Heart left ventricle (tissue), 16 donors: ENCODE results near the gene SFRP5. TPM values are rescaled to one million over a fixed set of nuclear protein-coding genes. Genes with fewer than 3 reads are reported as not detected.

Experiments used
- ATAC-seq, 4 donors: fragments of 200-7000 bp; cut with Tn5 transposase; one replicate each; pipeline ENCODE4 v1.9.1; 2020 to 2022; ENCODE audit warnings: moderate library complexity in 4 of 4, mild to moderate bottlenecking in 3 of 4, moderate number of reproducible peaks in 1 of 4
- DNase-seq, 5 donors: peaks; one replicate each; pipeline ENCODE4 v3.0.0-alpha.2; 2020
- H3K27ac ChIP-seq, 12 donors: fragments of 200-600 bp; sonication (generic) in 4 of 12; one replicate each; pipeline versions ENCODE4 v1.5.0 to v1.8.0; 2016 to 2022; ENCODE audit warnings: mild to moderate bottlenecking in 2 of 12
- H3K27me3 ChIP-seq, 9 donors: fragments of 200-600 bp; sonication (generic) in 2 of 9; one replicate each; pipeline versions ENCODE4 v1.5.1 to v1.8.0; 2016 to 2022; ENCODE audit warnings: mild to moderate bottlenecking in 3 of 9
- H3K36me3 ChIP-seq, 9 donors: fragments of 200-600 bp; sonication (generic) in 2 of 9; one replicate each; pipeline versions ENCODE4 v1.5.0 to v1.8.0; 2018 to 2022; ENCODE audit warnings: mild to moderate bottlenecking in 2 of 9
- H3K4me1 ChIP-seq, 12 donors: fragments of 200-600 bp; sonication (generic) in 4 of 12; one replicate each; pipeline versions ENCODE4 v1.5.0 to v1.8.0; 2016 to 2022; ENCODE audit warnings: mild to moderate bottlenecking in 3 of 12
- H3K4me3 ChIP-seq, 12 donors: fragments of 200-600 bp; sonication (generic) in 4 of 12; one replicate each; pipeline versions ENCODE4 v1.5.0 to v1.8.0; 2017 to 2022; ENCODE audit warnings: mild to moderate bottlenecking in 9 of 12, moderate library complexity in 4 of 12
- H3K9me3 ChIP-seq, 12 donors: fragments of 200-600 bp; sonication (generic) in 4 of 12; one replicate each; pipeline versions ENCODE4 v1.5.0 to v1.8.0; 2016 to 2022; ENCODE audit warnings: mild to moderate bottlenecking in 1 of 12
- POLR2A ChIP-seq, 2 donors: fragments of 450-650 bp; IDR thresholded peaks; one replicate each; pipeline ENCODE4 v1.6.1; 2017; ENCODE audit warnings: antibody characterized with exemption in 2 of 2, mild to moderate bottlenecking in 2 of 2, moderate library complexity in 2 of 2
- WGBS, 4 donors: extraction: QIAGEN DNeasy Blood & Tissue Kit in 2 of 4; methylation state at CpG; one replicate each; pipeline versions ENCODE4 v1.1.5 to v1.1.7; 2013 to 2018; 5-methylcytosine and 5-hydroxymethylcytosine counted together
- intact Hi-C, 10 donors: fragments of 100-400 bp; cut with DNase I; formaldehyde crosslinking; loops; one replicate each; pipeline versions ENCODE4 v1.11.1 to v1.14.2; 2022
- polyA plus RNA-seq, 2 donors: library from polyadenylated mRNA; stranded (reverse); fragments of 200-250 nt; gene quantifications; one replicate each; pipeline ENCODE4 v1.2.3, GENCODE V29; 2013
- total RNA-seq, 9 donors: library from RNA; depleted of rRNA in 2 of 9; stranded (reverse); fragments of >200 nt in 2 of 9; fragmentation: NEBNext Ultra II Directional in 3 of 9; extraction: Animal tissue kit (Norgen Biotek cat#: 25700) in 3 of 9; gene quantifications; one replicate each; pipeline versions ENCODE4 v1.1.0 to v1.2.4, GENCODE V29; 2016 to 2023
- TF ChIP-seq, protein P1 (sequence below), 12 donors: fragments of 200-600 bp; sonication (generic) in 4 of 12; IDR thresholded peaks; one replicate each; pipeline versions ENCODE4 v1.5.0 to v1.8.0; 2018 to 2022; ENCODE audit warnings: antibody characterized with exemption in 12 of 12, mild to moderate bottlenecking in 5 of 12
- donor health status: ischemic (EF 13 %, LVEDD 7.1; RV severe dilation, severe dysfunction).
- donor health status: healthy with polysubstance abuse.
- donor health status: DM: no; HTN: yes; CAD: no.
- donor health status: DM: no; HTN: no; CAD: no.
- donor health status: ischemic (EF 25% LVEDD 6.9; RV normal size, moderate dysfunction).
- donor health status: ischemic (EF 25% LVEDD 5.7; RV mildly dilated, moderate dysfunction).
- donor health status: healthy.
- donor health status: DM: yes; HTN: yes; CAD: no.
- donor health status: ischemic (EF 35%, LVEDD 5.7; RV mildly dilated, moderate dysfunction).
- donor health status: nonischemic (EF 11% LVEDD 7.7; RV severe dilation, severe dysfunction).
- donor health status: DM: yes; HTN: yes; CAD: no.
- donor health status: PGD.
- donor health status: ischemic (EF 29% LVEDD 5.4; RV normal size, mild dysfunction).
- donor health status: nonischemic (EF 23%, LVEDD 6.1; RV moderate dilation, normal function).

Gene SFRP5
- total and polyA plus RNA-seq, 11 donors: 0.12 to 3.7 (median 1.3) TPM

DNA sequence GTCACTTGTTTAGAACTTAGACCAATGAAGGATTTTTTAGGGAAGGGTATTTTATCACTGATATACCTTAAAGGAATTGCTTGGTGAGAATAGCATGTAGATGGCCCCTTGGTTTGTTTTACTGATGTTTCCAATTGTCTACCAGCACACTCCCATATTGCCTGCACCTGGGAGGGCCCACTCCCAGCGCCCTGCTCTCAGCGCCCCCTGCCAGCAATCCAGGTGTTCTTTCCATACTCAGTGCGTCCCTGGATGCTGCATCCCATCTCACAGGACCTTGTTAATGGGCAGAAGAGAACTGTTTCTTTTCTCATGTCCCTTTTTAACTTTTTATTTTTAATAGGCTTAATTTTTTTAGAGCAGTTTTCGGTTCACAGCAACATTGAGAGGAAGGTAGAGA is 24.1 kb upstream of the SFRP5 start:
- Histone ChIP-seq H3K27me3 (peaks cover 0 to 6% (median 0%) of the 10 kb centered on the region in 9 donors), H3K9me3 (peaks cover 0 to 15% (median 5%) of the 10 kb centered on the region in 12 donors), H3K4me3 (no peak overlapping the region), H3K27ac (no peak overlapping the region), H3K36me3 (no peaks in the 10 kb centered on the region), H3K4me1 (peaks cover 0 to 11% (median 0%) of the 10 kb centered on the region in 12 donors)
- intact Hi-C loops: loop anchor here in 5 of 10 donors (5.0 to 10.0 kb wide), 5 partner anchors 56 to 249 kb away; partner anchors contain the start of gene CRTAC1 (in 1 of the 5)
- ATAC-seq: no peak
- DNase-seq: peak in 1 of 5 donors; percentile 13
- TF ChIP-seq, protein P1, sequence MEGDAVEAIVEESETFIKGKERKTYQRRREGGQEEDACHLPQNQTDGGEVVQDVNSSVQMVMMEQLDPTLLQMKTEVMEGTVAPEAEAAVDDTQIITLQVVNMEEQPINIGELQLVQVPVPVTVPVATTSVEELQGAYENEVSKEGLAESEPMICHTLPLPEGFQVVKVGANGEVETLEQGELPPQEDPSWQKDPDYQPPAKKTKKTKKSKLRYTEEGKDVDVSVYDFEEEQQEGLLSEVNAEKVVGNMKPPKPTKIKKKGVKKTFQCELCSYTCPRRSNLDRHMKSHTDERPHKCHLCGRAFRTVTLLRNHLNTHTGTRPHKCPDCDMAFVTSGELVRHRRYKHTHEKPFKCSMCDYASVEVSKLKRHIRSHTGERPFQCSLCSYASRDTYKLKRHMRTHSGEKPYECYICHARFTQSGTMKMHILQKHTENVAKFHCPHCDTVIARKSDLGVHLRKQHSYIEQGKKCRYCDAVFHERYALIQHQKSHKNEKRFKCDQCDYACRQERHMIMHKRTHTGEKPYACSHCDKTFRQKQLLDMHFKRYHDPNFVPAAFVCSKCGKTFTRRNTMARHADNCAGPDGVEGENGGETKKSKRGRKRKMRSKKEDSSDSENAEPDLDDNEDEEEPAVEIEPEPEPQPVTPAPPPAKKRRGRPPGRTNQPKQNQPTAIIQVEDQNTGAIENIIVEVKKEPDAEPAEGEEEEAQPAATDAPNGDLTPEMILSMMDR (IDR thresholded peaks at IDR 0.05): no peak
- TF ChIP-seq POLR2A (IDR thresholded peaks at IDR 0.05): no peak
- 57 to 71% (median 64%) methylated on average over 4 of the region's 4 CpGs for whole genome bisulfite sequencing, 4 donors

DNA sequence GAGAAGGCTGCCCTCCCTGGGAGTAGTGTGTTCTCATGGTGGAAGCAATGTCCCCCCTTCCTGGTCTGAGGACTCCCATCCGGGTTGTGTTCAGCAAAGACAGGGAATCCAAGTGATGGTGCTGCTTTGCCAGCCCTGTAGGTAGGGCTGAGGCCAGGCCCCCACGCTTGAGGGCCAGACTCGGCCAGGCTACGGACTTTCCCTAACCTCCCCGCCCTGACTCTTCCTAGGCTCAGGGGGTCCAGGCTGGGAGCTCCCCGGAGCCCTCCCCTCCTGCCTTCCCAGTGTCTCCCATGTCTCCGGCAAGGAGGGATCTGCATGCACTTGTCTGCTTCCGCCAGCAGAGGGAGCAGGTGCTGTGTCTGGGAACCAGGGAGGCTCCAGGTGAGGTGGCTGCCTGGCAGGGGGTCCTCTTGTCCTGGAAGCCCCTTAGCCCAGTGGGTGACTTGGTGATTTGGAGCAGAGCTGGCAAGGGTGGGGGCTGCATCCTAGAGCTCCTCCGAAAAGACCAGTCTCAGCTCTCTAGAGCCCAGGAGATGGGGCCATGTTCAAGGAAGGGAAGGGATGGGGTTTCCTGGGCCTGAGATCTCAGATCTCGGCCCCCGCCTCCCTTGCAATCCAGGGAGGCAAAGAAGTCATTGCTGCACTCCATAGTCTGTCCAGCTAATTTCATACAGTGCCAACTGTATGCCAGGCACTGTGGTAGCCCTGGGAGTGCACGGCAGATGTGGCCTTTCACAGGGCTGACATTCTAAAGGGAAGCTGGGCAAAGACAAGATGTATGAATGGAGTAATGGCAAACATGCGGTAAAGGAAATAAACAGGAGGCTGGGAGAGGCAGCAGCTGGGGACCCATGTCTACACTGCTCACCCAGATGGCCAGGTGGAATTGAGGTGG is 20.3 kb upstream of the SFRP5 start:
- intact Hi-C loops: loop anchor here (1.0 to 10.0 kb wide), 10 partner anchors 73 to 253 kb away; partner anchors contain the start of gene CRTAC1 (in 1 of the 10)
- WGBS, 4 donors: 25 to 30% (median 27%) methylated on average over 13 of the region's 13 CpGs
- DNase-seq: peak; percentile 50 to 81 (median 62)
- ATAC-seq: peak in 3 of 4 donors; percentile 56 to 65 (median 63)
- H3K27ac ChIP-seq: no peak overlapping the region
- peaks cover 0 to 15% (median 5%) of the 10 kb centered on the region in 12 donors for H3K4me1 ChIP-seq
- no peaks in the 10 kb centered on the region for H3K9me3 ChIP-seq
- H3K36me3 ChIP-seq: no peaks in the 10 kb centered on the region
- no peak overlapping the region for H3K4me3 ChIP-seq
- H3K27me3 ChIP-seq: peaks cover 0 to 6% (median 0%) of the 10 kb centered on the region in 9 donors
- TF ChIP-seq, protein P1 (IDR thresholded peaks at IDR 0.05): peak; percentile 75 to 89 (median 84)
- no peak for TF ChIP-seq POLR2A (IDR thresholded peaks at IDR 0.05)

DNA sequence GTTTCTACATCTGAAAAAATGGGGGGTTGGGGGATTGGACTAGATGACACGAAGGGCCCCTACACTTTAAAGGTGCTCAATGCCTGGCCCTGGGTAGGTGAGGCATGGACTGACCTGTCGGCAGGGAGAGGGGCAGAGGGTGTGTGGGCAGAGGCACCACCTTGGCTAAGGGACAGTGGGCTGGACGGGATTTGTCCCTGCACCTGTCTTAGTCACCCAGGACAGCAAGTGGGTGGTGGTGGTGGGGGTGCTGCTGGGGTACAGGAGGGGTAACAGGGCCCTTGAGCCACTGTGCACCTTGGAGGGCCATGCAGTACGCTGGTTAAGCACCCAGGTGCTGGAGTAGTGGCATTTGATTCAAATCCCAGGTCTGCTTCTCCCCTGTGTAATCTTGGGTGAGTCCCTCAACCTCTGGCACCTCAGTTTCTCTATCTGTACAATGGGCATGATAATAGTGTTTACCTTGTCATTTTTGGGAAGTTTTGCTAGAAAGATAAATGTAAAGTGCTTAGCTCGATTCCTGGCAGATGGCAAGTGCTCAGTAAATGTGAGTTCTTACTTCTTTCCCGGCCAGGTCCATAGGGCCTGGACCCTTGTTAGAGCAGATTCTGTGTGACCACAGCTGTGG is 18.1 kb upstream of the SFRP5 start:
- WGBS, 4 donors: 69 to 82% (median 75%) methylated on average over 5 to 6 of the region's 6 CpGs
- peaks cover 0 to 6% (median 0%) of the 10 kb centered on the region in 9 donors for H3K27me3 ChIP-seq
- TF ChIP-seq, protein P1 (IDR thresholded peaks at IDR 0.05): no peak
- no peak for TF ChIP-seq POLR2A (IDR thresholded peaks at IDR 0.05)
- no peaks in the 10 kb centered on the region for H3K36me3 ChIP-seq
- peaks cover 0 to 15% (median 5%) of the 10 kb centered on the region in 12 donors for H3K4me1 ChIP-seq
- ATAC-seq (no peak), DNase-seq (peak in 1 of 5 donors; percentile 14)
- intact Hi-C loops: loop anchor here in 6 of 10 donors (5.0 to 10.0 kb wide), 5 partner anchors 75 to 255 kb away; partner anchors contain the start of gene CRTAC1 (in 1 of the 6)
- H3K9me3 ChIP-seq: no peaks in the 10 kb centered on the region
- H3K27ac ChIP-seq: no peak overlapping the region
- H3K4me3 ChIP-seq: no peak overlapping the region
